H1 (cell line): Measurements from ENCODE around the gene RAPGEF5. TPM values are rescaled to one million over a fixed set of nuclear protein-coding genes. Genes with fewer than 3 reads are reported as not detected.

Source experiments
- ATF2 ChIP-seq: IDR thresholded peaks from 2 replicates; pipeline ENCODE4 v1.6.1; 2012; ENCODE audit warnings: low read length, inconsistent platforms
- ATF3 ChIP-seq: IDR thresholded peaks from 2 replicates; pipeline ENCODE4 v1.6.1; 2011; ENCODE audit warnings: low read depth, mild to moderate bottlenecking, low read length; ENCODE audit not compliant: insufficient read depth
- SP2 ChIP-seq: IDR thresholded peaks from 2 replicates; pipeline ENCODE4 v1.6.1; 2012; ENCODE audit warnings: mild to moderate bottlenecking, low read length, inconsistent platforms
- polyA plus RNA-seq, 7 experiments: library from polyadenylated mRNA; depleted of rRNA in 3 of 7; stranded (reverse) in 5 of 7; unstranded in 2 of 7; fragments of >200 nt in 5 of 7; fragments of 200-250 nt in 2 of 7; gene quantifications; 1 replicate in 5 of 7; 2 replicates in 1 of 7; 4 replicates in 1 of 7; pipeline versions ENCODE4 v1.2.1 to v1.2.3, GENCODE V29; 2011 to 2013; ENCODE audit warnings: missing spikeins in 2 of 7, mixed read lengths in 2 of 7
- total RNA-seq: library from RNA; stranded (reverse); fragmentation: NEBNext Ultra II Directional; extraction: Animal tissue kit (Norgen Biotek cat#: 25700); gene quantifications from 2 replicates; pipeline ENCODE4 v1.2.1, GENCODE V29; 2021

The RAPGEF5 gene
- total and polyA plus RNA-seq, 2 of the 8 experiments (the other 6 are each of a cell fraction or from before 2014, with no cell fraction given), result 4.4 to 22.9 TPM

GRCh38 chr7:22216309-22216708, 140.6 kb downstream of the RAPGEF5 start (continued):
- no peak for TF ChIP-seq SP2
- TF ChIP-seq ATF2, result no peak
- no peak for TF ChIP-seq ATF3
